Ishikawa (cell line): ENCODE data around the gene PIK3CD.

Experiments
- CEBPB ChIP-seq: IDR thresholded peaks from 2 replicates; pipeline ENCODE4 v1.6.1; 2012
- CREB1 ChIP-seq: IDR thresholded peaks from 2 replicates; pipeline ENCODE4 v1.6.1; 2012; ENCODE audit warnings: low read depth
- EGR1 ChIP-seq: IDR thresholded peaks from 2 replicates; pipeline ENCODE4 v1.6.1; 2012
- EP300 ChIP-seq: IDR thresholded peaks from 2 replicates; pipeline ENCODE4 v1.6.1; 2012; ENCODE audit warnings: borderline replicate concordance
- FOXM1 ChIP-seq: IDR thresholded peaks from 2 replicates; pipeline ENCODE4 v1.6.1; 2012; ENCODE audit warnings: low read depth, borderline replicate concordance
- MAX ChIP-seq: IDR thresholded peaks from 2 replicates; pipeline ENCODE4 v1.6.1; 2012
- NFIC ChIP-seq: IDR thresholded peaks from 2 replicates; pipeline ENCODE4 v1.6.1; 2012
- RAD21 ChIP-seq: IDR thresholded peaks from 2 replicates; pipeline ENCODE4 v1.6.1; 2012; ENCODE audit warnings: low read depth
- REST ChIP-seq: IDR thresholded peaks from 2 replicates; pipeline ENCODE4 v1.6.1; 2012; ENCODE audit warnings: low read depth, mild to moderate bottlenecking
- TAF1 ChIP-seq: IDR thresholded peaks from 2 replicates; pipeline ENCODE4 v1.6.1; 2012; ENCODE audit warnings: low read depth, mild to moderate bottlenecking
- TCF12 ChIP-seq: IDR thresholded peaks from 2 replicates; pipeline ENCODE4 v1.6.1; 2012; ENCODE audit warnings: low read depth
- TEAD4 ChIP-seq: IDR thresholded peaks from 2 replicates; pipeline ENCODE4 v1.6.1; 2012
- USF1 ChIP-seq: IDR thresholded peaks from 2 replicates; pipeline ENCODE4 v1.6.1; 2012
- YY1 ChIP-seq: IDR thresholded peaks from 2 replicates; pipeline ENCODE4 v1.6.1; 2012; ENCODE audit warnings: low read depth
- ZBTB7A ChIP-seq: IDR thresholded peaks from 2 replicates; pipeline ENCODE4 v1.6.1; 2012; ENCODE audit warnings: low read depth

The PIK3CD gene

GRCh38 chr1:9630331-9631111, 21.0 kb upstream of the PIK3CD start:
- no peak for TF ChIP-seq EGR1
- TF ChIP-seq TCF12 = no peak
- no peak for TF ChIP-seq USF1
- TF ChIP-seq TAF1 = no peak
- no peak for TF ChIP-seq CEBPB
- no peak for TF ChIP-seq REST
- TF ChIP-seq ZBTB7A = no peak
- TF ChIP-seq RAD21 = no peak
- no peak for TF ChIP-seq CREB1
- TF ChIP-seq TEAD4 = no peak
- no peak for TF ChIP-seq EP300
- TF ChIP-seq NFIC = no peak
- no peak for TF ChIP-seq MAX
- no peak for TF ChIP-seq YY1
- no peak for TF ChIP-seq FOXM1

GRCh38 chr1:9631613-9632012, 19.9 kb upstream of the PIK3CD start:
- TF ChIP-seq TEAD4 (no peak), CEBPB (no peak)

GRCh38 chr1:9633493-9633892, 18.0 kb upstream of the PIK3CD start:
- TF ChIP-seq REST = no peak
- TF ChIP-seq TAF1 = no peak
- no peak for TF ChIP-seq TEAD4

- TF ChIP-seq EP300 (no peak), REST (no peak), YY1 (no peak), TEAD4 (no peak), CREB1 (no peak), NFIC (no peak), EGR1 (no peak), CEBPB (no peak), ZBTB7A (no peak), TAF1 (no peak), MAX (no peak), TCF12 (no peak), FOXM1 (no peak), RAD21 (no peak)
Observed at GRCh38 chr1:9634582-9634981, 16.9 kb upstream of the PIK3CD start.

GRCh38 chr1:9639227-9639626, 12.3 kb upstream of the PIK3CD start:
- TF ChIP-seq REST (no peak), YY1 (no peak), USF1 (no peak)
